ENCODE data around the gene NOC2L.

Gene NOC2L

DNA sequence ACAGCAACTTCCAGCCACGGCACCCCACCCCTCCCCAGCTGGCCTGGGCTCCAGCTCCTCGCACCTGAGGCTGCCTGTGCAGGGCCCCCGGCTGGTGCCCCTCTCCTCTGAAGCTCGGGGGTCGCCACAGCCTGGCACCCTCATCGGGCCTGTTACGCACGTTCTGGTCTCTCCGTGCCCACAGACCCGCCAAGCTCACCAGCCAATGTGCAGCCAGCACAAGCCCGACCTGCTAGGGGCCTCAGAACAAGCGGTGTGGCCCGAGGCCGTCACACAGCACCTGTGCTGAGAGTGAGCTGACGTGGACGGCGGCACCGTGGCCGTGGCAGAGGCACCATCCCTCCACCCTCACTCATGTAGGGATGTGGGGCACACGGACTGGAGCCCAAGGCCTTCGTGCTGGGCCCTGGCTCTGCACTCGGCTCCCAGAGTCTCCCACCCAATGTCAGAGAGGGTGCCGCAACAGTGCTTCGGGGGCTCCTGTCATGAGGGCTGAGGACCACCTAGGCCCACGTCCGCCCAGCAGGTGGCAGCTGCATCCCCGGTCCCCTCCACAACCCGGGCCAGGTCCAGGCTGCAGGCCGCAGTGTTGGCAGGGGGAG lies 39.7 kb downstream of the NOC2L start:
- DNase-seq (ENCODE audit: low read depth): no peak
- H3K4me3 ChIP-seq (ENCODE audit: low read depth, low read length): no peak overlapping the region
- TF ChIP-seq, protein P1, sequence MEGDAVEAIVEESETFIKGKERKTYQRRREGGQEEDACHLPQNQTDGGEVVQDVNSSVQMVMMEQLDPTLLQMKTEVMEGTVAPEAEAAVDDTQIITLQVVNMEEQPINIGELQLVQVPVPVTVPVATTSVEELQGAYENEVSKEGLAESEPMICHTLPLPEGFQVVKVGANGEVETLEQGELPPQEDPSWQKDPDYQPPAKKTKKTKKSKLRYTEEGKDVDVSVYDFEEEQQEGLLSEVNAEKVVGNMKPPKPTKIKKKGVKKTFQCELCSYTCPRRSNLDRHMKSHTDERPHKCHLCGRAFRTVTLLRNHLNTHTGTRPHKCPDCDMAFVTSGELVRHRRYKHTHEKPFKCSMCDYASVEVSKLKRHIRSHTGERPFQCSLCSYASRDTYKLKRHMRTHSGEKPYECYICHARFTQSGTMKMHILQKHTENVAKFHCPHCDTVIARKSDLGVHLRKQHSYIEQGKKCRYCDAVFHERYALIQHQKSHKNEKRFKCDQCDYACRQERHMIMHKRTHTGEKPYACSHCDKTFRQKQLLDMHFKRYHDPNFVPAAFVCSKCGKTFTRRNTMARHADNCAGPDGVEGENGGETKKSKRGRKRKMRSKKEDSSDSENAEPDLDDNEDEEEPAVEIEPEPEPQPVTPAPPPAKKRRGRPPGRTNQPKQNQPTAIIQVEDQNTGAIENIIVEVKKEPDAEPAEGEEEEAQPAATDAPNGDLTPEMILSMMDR (IDR thresholded peaks at IDR 0.05; ENCODE audit: low read depth, low read length, missing control alignments): no peak

DNA sequence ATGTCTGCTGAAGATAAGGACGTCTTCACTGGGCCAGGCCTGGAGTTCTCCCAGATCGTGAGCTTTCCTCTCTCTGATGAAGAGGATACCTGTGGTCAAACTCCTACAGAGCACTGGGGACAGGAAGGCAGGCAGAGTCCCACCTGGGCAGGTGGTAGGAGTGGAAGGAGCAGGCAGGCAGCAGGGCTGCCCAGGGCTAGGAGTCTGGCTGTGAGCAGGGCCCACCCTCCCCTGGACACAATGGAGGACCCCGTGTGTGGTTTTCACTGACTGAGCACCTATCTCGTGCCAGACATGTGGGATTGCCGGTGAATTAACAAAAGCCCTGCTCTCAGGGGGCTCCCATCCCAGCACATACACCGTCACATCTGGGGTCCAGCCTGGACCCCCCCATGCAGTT lies 40.2 kb downstream of the NOC2L start:
- TF ChIP-seq, protein P1 (IDR thresholded peaks at IDR 0.05; ENCODE audit: low read depth, low read length, missing control alignments): no peak
- DNase-seq (ENCODE audit: low read depth): no peak

DNA sequence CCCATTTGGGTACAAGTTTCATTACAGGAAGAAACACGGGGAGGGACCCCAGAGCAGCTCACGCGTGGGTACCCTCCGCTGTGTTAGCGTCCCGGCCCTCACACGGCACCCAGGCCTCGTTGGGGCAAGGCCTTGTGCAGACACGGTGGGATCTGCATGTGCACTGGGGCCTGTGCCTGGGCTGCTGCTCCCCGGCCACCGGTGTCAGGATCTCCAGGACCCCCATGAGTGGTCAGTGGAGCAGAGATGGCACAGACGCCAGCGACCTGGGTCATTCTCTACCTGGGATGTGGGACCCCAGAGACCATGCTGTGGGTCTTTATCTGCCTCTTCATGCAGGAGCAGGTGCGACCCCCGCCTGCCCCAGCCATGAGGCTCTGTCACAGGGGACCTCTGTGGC lies 40.7 kb downstream of the NOC2L start:
- no peak overlapping the region for H3K4me3 ChIP-seq (ENCODE audit: low read depth, low read length)
- no peak for DNase-seq (ENCODE audit: low read depth)
- TF ChIP-seq, protein P1 (IDR thresholded peaks at IDR 0.05; ENCODE audit: low read depth, low read length, missing control alignments): no peak

More for the DNA sequence above, 40.2 kb downstream of the NOC2L start:
- H3K4me3 ChIP-seq (ENCODE audit: low read depth, low read length): no peak overlapping the region

DNA sequence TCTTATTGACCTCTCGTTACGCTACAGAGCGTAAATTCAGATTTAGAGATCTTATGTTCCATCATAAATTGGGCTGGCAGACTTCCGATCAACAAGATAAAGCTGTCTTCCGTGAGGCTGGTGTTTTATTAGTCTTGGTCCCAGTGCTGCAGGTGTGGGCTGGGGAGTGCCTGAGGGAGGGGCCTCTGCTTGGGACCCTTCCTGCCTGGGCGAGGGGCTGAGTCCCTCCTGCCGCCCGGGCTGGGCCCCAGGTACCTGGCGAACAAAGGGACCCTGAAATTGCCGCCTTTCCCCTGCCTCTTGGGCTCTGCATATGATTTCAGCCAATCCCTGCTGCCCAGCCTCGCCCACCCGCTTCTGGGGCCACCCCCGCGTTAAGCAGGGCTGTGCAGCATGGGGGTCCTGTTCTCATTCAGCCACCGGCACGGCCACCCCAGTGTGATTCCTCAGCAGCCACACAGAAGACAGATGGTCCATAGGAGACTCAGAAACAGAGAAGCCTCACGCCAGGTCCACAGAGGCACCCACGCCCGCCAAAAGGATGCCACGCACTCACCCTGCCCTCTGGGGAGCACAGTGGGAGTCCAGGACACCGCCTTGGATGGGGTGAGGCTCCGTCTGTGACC lies 41.5 kb downstream of the NOC2L start:
- no peak for DNase-seq (ENCODE audit: low read depth)

DNA sequence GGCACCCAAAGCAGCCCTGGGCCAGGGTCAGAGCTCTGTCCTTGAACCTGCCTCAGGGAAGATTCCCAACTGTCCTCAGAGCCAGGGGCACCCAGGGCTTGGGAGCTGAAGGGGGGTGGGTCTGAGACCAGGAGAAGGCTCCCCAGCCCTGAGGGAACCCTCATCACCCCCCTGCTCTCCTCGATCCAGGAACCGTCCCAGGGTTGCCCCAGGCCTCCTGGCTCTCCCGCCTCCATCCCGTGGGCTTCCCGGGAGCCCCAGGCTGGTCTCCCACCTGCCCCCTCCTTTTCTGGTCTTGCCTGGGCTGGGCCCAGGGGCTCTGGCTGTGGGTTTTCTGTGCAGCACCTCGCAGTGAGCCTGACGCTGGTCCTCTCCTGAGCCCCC lies 42.0 kb downstream of the NOC2L start:
- H3K4me3 ChIP-seq (ENCODE audit: low read depth, low read length): no peak overlapping the region
- no peak for DNase-seq (ENCODE audit: low read depth)
- TF ChIP-seq, protein P1 (IDR thresholded peaks at IDR 0.05; ENCODE audit: low read depth, low read length, missing control alignments): no peak

More for the DNA sequence above, 41.5 kb downstream of the NOC2L start:
- TF ChIP-seq, protein P1 (IDR thresholded peaks at IDR 0.05; ENCODE audit: low read depth, low read length, missing control alignments): no peak
- no peak overlapping the region for H3K4me3 ChIP-seq (ENCODE audit: low read depth, low read length)

DNA sequence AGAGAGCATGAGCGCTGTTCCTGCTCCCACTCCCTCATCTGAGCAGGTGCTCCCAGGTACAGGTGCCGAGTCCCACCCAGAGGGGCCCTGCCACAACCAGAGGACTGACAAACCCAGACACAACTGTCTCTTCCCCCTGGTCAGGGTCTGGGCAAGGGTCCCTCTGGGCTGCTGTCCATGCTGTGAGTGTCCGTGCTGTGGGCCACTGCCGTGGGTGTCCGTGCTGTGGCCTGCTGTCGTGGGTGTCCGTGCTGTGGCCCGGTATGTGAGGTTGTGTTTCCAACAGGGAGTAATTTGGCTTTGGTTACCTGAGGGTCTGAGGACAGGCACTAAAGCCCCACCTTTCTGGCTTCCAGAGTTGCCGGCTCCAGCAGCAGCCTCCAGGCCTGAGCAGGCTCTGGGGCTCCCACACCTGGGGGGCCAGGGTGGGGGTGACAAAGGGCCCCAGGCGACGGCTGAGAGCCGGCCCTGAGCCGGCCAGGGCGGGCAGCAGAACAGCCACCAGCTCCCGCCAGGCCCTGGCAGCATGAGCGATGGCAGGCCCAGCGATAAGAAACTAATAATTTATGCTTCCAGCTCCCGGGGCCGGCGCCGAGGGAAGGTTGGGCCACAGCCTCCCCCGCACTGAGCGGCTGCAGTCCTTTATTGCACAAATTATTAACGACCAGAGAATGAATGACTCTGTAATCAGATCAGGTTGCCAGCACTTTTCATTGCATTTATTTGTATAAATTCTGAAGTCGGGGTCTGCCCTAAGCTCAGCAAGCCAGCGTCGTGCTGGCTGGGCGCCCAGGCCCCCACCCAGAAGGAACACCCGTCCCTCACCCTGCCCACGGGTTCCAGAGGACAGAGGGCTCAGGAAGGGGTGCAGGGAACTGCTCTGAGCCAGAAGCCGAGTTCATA lies 42.6 kb downstream of the NOC2L start:
- no peak for DNase-seq (ENCODE audit: low read depth)
- no peak overlapping the region for H3K4me3 ChIP-seq (ENCODE audit: low read depth, low read length)
- TF ChIP-seq, protein P1 (IDR thresholded peaks at IDR 0.05; ENCODE audit: low read depth, low read length, missing control alignments): no peak
